ENCODE measurements around the gene TEX55.
"Not testable (repeated sequence)": the region's sequence is repeated elsewhere in the genome, so short reads cannot be mapped to it uniquely, and the experiment has no call there.

Gene TEX55

GRCh38 chr3:119161240-119161639 is 15.3 kb downstream of the TEX55 start:
- no peak for DNase-seq

GRCh38 chr3:119164745-119165144 is 18.8 kb downstream of the TEX55 start:
- DNase-seq, result not testable (repeated sequence)

DNA sequence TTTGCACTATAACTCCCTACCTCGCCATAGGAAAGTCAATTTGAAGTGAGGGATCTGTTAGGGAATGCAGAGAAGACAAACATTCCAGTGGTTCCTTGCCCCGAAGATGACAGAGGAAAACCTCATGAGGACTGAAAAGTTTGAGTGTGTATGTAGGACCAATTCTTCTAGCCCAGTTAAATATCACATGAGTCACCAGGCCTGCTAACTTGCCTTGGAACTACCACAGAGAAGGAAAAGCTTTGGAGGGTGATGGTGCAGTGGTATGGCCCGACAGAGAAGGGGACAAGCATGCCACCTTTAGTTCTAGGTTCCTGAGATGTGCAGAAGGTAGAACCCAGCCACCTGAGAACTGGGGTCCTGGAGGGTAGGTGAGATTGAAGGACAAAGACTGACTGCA is 24.9 kb downstream of the TEX55 start:
- DNase-seq, result no peak

DNA sequence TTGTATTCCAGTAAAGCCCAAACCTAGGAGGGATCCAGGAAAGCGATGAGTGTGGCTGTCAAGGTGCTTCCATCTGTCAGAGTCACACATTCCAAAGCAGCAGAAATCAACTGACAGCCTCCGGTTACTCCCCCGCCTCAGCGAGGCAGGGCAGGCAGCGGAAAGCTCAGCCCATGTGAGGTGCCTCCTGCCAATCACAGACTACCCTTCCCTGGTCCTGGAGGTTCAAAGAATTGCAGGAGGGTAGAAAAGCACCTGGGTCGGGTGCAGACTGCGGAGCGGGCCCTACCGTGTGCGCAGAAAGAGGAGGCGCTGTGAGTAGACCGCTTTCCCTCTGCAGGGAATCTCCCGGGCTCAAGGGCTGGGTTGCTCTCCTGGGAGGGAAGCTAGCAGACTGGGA is 27.4 kb downstream of the TEX55 start, which contains the start of gene UPK1B:
TSS of gene UPK1B (plus strand) at position 274 of the 400 bp plus-strand sequence. CDS start 13,144 bp downstream, outside the sequence.
- no peak for DNase-seq

GRCh38 chr3:119175872-119176756 is 30.1 kb downstream of the TEX55 start:
- no peak for DNase-seq

GRCh38 chr3:119176778-119177177 is 30.8 kb downstream of the TEX55 start:
- no peak for DNase-seq

- no peak for DNase-seq
Observed at GRCh38 chr3:119177321-119177720, 31.4 kb downstream of the TEX55 start.

DNA sequence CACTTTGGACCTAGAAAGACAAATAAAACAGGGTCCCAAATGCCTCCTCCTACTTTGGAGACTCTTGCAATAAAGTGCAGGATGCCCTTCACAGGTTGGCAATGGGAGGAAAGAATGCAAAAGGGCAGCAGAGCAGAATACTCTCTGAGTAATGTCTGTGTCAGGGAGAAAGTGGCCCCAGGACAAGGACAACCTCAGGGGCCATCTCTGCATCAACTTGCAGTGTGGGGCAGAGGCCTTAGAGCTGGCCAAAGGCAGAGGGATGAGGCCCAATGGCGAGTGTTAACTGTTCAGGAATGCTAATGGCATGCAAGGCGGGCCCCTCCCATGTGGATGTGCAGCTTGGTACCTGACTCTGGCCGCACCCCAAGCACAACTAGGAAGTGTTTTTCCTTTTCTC is 35.8 kb downstream of the TEX55 start:
- no peak for DNase-seq

- DNase-seq, result no peak
Observed at GRCh38 chr3:119184111-119184510, 38.1 kb downstream of the TEX55 start.

GRCh38 chr3:119184796-119185570 is 39.0 kb downstream of the TEX55 start:
- DNase-seq, result no peak

DNA sequence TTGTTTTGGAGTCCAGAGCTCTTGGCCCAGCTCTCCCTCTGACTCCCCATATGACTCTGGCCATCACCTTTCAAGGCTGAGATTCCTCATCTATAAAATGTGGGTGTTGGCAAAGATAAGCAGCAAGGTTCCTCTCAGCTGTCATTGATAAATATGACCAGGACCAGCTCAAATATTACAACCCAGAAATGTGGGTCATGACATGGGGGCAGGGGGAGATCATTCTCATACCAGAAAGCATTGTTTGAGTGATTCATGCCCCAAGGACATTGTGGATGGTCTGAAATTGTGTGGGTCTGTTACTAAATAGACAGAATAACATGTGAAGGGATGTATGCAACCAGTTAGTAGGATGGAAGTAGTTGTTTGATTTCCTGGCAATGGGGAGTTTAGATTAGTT is 41.3 kb downstream of the TEX55 start:
- DNase-seq, result no peak

DNA sequence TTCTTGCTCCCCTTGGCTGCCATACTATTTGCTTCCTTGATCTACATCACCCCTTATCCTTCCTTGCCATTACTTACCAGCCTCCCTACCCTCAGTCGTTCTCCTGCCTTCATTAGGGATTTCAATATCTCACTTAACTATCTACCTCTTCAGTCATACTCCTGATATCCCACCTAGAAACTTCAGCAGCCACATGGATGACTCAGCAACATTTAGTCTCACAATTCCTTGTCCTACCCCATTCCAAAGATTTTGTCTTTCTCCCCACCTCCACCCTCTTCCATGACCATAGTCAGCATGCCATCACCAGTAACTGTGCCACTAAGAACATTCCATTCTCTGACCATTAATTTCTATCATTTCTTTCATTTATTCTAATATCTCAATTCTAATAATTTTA is 45.8 kb downstream of the TEX55 start:
- DNase-seq, result no peak

- DNase-seq, result no peak
Observed at GRCh38 chr3:119194237-119195150, 48.5 kb downstream of the TEX55 start.

- no peak for DNase-seq
Observed at GRCh38 chr3:119195151-119195476, 49.1 kb downstream of the TEX55 start.

DNA sequence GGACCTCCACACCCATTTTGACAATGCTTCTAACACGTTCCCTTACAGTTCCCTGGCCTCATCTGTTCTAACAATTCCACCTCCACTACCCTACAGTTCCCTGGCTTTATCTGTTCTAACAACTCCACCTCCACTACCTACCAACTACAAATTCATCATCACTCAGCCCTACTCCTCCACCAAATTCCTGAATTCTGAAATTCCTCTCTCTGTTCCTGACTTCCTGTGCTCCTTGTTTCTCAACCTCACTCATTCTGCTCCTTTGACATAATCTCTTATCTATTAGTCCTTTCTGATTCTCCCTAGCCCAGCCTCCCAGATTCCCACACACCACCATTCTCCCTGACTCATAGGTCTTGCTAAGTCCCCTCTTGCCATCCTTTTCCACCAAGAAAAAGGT is 49.9 kb downstream of the TEX55 start:
- no peak for DNase-seq
